Parathyroid adenoma (tissue), 2 donors: Measurements from ENCODE around the gene CPSF2.
"Not testable (repeated sequence)": the region's sequence is repeated elsewhere in the genome, so short reads cannot be mapped to it uniquely, and the experiment has no call there.

Experiments used
- H2AFZ ChIP-seq: fragments of 300-600 bp; sonication (generic); one replicate; pipeline ENCODE4 v1.7.0; 2017; ENCODE audit warnings: antibody characterized with exemption, mild to moderate bottlenecking
- H3K27ac ChIP-seq: fragments of 300-600 bp; sonication (generic); one replicate; pipeline ENCODE4 v1.7.0; 2017
- H3K27me3 ChIP-seq: fragments of 300-600 bp; sonication (generic); one replicate; pipeline ENCODE4 v1.7.0; 2017; ENCODE audit warnings: low read length; ENCODE audit not compliant: control insufficient read depth, insufficient read depth
- H3K36me3 ChIP-seq: fragments of 300-600 bp; sonication (generic); one replicate; pipeline ENCODE4 v1.7.0; 2017; ENCODE audit warnings: low read length; ENCODE audit not compliant: control insufficient read depth, insufficient read depth
- H3K4me1 ChIP-seq: fragments of 300-600 bp; sonication (generic); one replicate; pipeline ENCODE4 v1.7.0; 2017; ENCODE audit warnings: control low read depth
- H3K4me2 ChIP-seq: fragments of 300-600 bp; sonication (generic); one replicate; pipeline ENCODE4 v1.7.0; 2017; ENCODE audit warnings: low read length
- H3K4me3 ChIP-seq: fragments of 300-600 bp; sonication (generic); one replicate; pipeline ENCODE4 v1.7.0; 2017; ENCODE audit warnings: low read depth, low read length
- H3K79me2 ChIP-seq: fragments of 300-600 bp; sonication (generic); one replicate; pipeline ENCODE4 v1.7.0; 2017; ENCODE audit warnings: control low read depth
- H3K9ac ChIP-seq: fragments of 300-600 bp; sonication (generic); one replicate; pipeline ENCODE4 v1.7.0; 2017; ENCODE audit warnings: mild to moderate bottlenecking
- H3K9me3 ChIP-seq: fragments of 300-600 bp; sonication (generic); one replicate; pipeline ENCODE4 v1.7.0; 2017; ENCODE audit warnings: low read length; ENCODE audit not compliant: control insufficient read depth
- TF ChIP-seq, protein P1 (sequence below): fragments of 300-600 bp; sonication (generic); IDR thresholded peaks from one replicate; pipeline ENCODE4 v1.7.0; 2017; ENCODE audit warnings: antibody characterized with exemption, mild to moderate bottlenecking
- donor health status: primary hyperparathyroidism.

Gene CPSF2

DNA sequence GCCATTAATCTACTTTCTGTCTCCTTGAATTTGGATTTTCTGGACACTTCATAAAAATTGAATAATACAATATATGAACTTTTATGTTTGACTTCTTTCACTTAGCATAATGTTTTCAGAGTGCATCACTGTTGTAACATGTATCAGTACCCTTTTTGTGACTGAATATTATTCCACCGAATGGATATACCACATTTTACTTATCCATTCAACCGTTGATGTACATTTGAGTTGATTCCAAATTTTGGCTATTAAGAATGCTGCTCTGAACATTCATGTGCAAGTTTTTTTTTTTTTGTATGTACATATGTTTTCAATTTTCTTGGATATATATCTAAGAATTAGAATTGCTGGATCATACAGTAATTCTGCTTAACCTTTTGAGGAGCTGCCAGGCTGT lies 43.2 kb downstream of the CPSF2 start:
- H3K36me3 ChIP-seq: no peaks in the 10 kb centered on the region
- no peaks in the 10 kb centered on the region for H3K79me2 ChIP-seq
- H3K4me3 ChIP-seq: no peak overlapping the region
- H3K9me3 ChIP-seq: no peaks in the 10 kb centered on the region
- no peaks in the 10 kb centered on the region for H3K4me1 ChIP-seq
- TF ChIP-seq, protein P1, sequence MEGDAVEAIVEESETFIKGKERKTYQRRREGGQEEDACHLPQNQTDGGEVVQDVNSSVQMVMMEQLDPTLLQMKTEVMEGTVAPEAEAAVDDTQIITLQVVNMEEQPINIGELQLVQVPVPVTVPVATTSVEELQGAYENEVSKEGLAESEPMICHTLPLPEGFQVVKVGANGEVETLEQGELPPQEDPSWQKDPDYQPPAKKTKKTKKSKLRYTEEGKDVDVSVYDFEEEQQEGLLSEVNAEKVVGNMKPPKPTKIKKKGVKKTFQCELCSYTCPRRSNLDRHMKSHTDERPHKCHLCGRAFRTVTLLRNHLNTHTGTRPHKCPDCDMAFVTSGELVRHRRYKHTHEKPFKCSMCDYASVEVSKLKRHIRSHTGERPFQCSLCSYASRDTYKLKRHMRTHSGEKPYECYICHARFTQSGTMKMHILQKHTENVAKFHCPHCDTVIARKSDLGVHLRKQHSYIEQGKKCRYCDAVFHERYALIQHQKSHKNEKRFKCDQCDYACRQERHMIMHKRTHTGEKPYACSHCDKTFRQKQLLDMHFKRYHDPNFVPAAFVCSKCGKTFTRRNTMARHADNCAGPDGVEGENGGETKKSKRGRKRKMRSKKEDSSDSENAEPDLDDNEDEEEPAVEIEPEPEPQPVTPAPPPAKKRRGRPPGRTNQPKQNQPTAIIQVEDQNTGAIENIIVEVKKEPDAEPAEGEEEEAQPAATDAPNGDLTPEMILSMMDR: no peak
- no peak overlapping the region for H3K4me2 ChIP-seq
- H3K27me3 ChIP-seq: no peaks in the 10 kb centered on the region
- H3K27ac ChIP-seq: no peak overlapping the region
- no peak overlapping the region for H2AFZ ChIP-seq
- H3K9ac ChIP-seq: no peak overlapping the region

DNA sequence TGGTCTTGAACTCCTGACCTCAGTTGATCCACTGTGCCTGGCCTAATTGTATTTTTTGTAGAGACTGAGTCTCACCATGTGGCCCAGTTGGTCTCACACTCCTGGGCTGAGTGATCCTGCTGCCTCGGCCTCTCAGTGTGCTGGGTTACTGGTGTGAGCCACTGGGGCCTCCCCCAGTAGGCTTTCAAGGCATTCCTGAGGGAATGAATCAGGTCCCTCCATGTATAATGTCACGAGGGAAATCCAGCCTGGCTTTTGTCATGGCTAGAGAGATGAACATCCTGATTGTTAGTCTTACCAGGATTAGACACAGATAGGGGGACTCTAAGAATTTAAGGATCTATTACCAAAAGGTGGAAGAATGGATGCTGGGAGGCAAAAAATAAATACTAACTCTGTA lies 51.9 kb downstream of the CPSF2 start:
- no peak overlapping the region for H3K4me3 ChIP-seq
- no peak overlapping the region for H2AFZ ChIP-seq
- no peak overlapping the region for H3K4me2 ChIP-seq
- no peaks in the 10 kb centered on the region for H3K27me3 ChIP-seq
- H3K36me3 ChIP-seq: no peaks in the 10 kb centered on the region
- no peak overlapping the region for H3K27ac ChIP-seq
- no peaks in the 10 kb centered on the region for H3K4me1 ChIP-seq
- TF ChIP-seq, protein P1: no peak
- no peaks in the 10 kb centered on the region for H3K79me2 ChIP-seq
- H3K9me3 ChIP-seq: no peaks in the 10 kb centered on the region
- no peak overlapping the region for H3K9ac ChIP-seq

DNA sequence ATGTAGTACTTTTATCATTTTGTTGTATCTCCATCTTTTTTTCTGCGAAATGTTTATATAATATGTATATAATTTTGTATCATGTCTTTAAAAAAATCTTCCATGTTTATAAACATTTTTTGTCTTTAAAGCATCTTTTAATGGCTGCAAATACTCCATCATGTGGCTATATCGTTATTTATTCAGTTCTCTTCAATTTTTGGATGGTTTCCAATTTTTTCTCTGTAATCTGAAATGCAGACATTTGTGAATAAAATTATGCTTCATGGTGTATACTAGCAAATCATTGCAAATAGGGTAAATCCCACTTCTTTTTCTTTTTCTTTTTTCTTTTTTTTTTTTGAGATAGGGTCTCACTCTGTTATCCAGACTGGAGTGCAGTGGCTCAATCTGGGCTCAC lies 54.0 kb downstream of the CPSF2 start:
- TF ChIP-seq, protein P1: no peak
- no peak overlapping the region for H3K9ac ChIP-seq
- H3K4me1 ChIP-seq: no peaks in the 10 kb centered on the region
- H3K27ac ChIP-seq: no peak overlapping the region
- no peaks in the 10 kb centered on the region for H3K79me2 ChIP-seq
- no peaks in the 10 kb centered on the region for H3K36me3 ChIP-seq
- no peak overlapping the region for H3K4me3 ChIP-seq
- no peak overlapping the region for H2AFZ ChIP-seq
- H3K27me3 ChIP-seq: no peaks in the 10 kb centered on the region
- H3K9me3 ChIP-seq: no peaks in the 10 kb centered on the region
- H3K4me2 ChIP-seq: no peak overlapping the region

DNA sequence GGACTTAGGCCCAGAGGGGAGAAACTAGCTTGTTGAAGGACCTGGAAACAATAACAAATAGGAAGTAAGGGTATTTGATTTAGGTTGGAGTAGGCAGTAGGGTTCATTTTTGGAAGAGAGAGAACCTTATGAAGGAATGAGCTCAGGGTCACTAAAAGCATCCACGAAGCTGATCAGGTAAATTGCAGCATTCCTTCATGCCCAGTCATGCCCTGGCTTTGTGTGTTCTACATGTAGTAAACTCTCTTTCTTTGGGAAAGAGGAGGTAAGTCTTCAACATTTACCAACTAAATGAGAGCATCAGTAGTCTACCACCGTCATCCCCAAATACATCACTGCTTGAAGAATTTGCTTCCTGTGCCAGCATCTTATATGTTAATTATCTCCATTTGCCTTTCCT lies 54.7 kb downstream of the CPSF2 start:
- Histone ChIP-seq H3K4me2 (no peak overlapping the region), H3K36me3 (no peaks in the 10 kb centered on the region), H3K4me1 (no peaks in the 10 kb centered on the region), H3K4me3 (no peak overlapping the region), H3K27me3 (no peaks in the 10 kb centered on the region), H3K27ac (no peak overlapping the region), H3K9me3 (no peaks in the 10 kb centered on the region), H2AFZ (no peak overlapping the region), H3K9ac (no peak overlapping the region), H3K79me2 (no peaks in the 10 kb centered on the region)
- TF ChIP-seq, protein P1: no peak

DNA sequence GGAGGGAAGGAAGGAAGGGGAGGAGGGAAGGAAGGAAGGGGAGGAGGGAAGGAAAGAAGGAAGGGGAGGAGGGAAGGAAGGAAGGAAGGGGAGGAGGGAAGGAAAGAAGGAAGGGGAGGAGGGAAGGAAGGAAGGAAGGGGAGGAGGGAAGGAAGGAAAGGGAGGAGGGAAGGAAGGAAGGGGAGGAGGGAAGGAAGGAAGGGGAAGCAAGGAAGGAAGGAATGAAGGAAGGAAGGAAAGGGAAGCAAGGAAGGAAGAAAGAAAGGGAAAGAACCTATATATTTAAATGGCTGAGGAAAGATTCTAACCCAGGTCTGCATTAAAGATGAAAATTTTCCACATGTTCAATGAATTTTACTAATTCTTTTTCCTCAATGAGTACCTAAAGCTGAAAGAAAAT lies 57.4 kb downstream of the CPSF2 start:
- not testable (repeated sequence) for H3K36me3 ChIP-seq, H3K9ac ChIP-seq, H3K79me2 ChIP-seq, H3K9me3 ChIP-seq, H2AFZ ChIP-seq, H3K27me3 ChIP-seq, H3K4me3 ChIP-seq, H3K4me2 ChIP-seq, H3K4me1 ChIP-seq, H3K27ac ChIP-seq
